Psoas muscle (tissue), 8 donors: ENCODE data around the gene DPP4. TPM values are rescaled to one million over a fixed set of nuclear protein-coding genes. Genes with fewer than 3 reads are reported as not detected.

Source experiments
- ATAC-seq, 4 donors: fragments of 200-7000 bp; cut with Tn5 transposase; one replicate each; pipeline ENCODE4 v1.9.1; 2020; ENCODE audit warnings: moderate library complexity in 3 of 4, mild to moderate bottlenecking in 2 of 4
- DNase-seq, 2 donors: peaks; one replicate each; pipeline ENCODE4 v3.0.0-alpha.2; 2020
- H3K27ac ChIP-seq: fragments of 200-600 bp; one replicate; pipeline ENCODE4 v1.8.0; 2022
- H3K27me3 ChIP-seq, 3 donors: fragments of 200-600 bp in 1 of 3; one replicate each; pipeline versions ENCODE4 v1.6.1 to v1.8.0; 2013 to 2022; ENCODE audit warnings: low read length in 2 of 3, mild to moderate bottlenecking in 2 of 3, moderate library complexity in 1 of 3; ENCODE audit not compliant: insufficient read depth in 3 of 3
- H3K36me3 ChIP-seq, 2 donors: fragments of 200-600 bp in 1 of 2; one replicate each; pipeline versions ENCODE4 v1.6.1 to v1.8.0; 2013 to 2022; ENCODE audit warnings: low read depth in 1 of 2, mild to moderate bottlenecking in 1 of 2, moderate library complexity in 1 of 2; ENCODE audit not compliant: insufficient read depth in 1 of 2
- H3K4me1 ChIP-seq: fragments of 200-600 bp; one replicate; pipeline ENCODE4 v1.8.0; 2022
- H3K4me3 ChIP-seq: fragments of 200-600 bp; one replicate; pipeline ENCODE4 v1.8.0; 2022; ENCODE audit warnings: mild to moderate bottlenecking
- H3K9me3 ChIP-seq: fragments of 200-600 bp; one replicate; pipeline ENCODE4 v1.8.0; 2022
- CTCF ChIP-seq: fragments of 200-600 bp; IDR thresholded peaks from one replicate; pipeline ENCODE4 v1.8.0; 2022; ENCODE audit warnings: antibody characterized with exemption
- WGBS, 3 donors: extraction: QIAGEN DNeasy Blood & Tissue Kit; methylation state at CpG; one replicate each; pipeline versions ENCODE4 v1.1.6 to v1.1.7; 2013; 5-methylcytosine and 5-hydroxymethylcytosine counted together
- intact Hi-C, 2 donors: fragments of 100-400 bp; cut with DNase I; formaldehyde crosslinking; loops; one replicate each; pipeline versions ENCODE4 v1.11.0 to v1.14.2; 2022
- long read RNA-seq, 2 donors: library from polyadenylated mRNA; unstranded; transcript quantifications; one replicate each; pipeline ENCODE4 v2.0.0, GENCODE V29; 2021
- polyA plus RNA-seq, 3 donors: library from polyadenylated mRNA; stranded (reverse); fragments of 200-250 nt; gene quantifications; one replicate each; pipeline ENCODE4 v1.2.3, GENCODE V29; 2013
- total RNA-seq, 4 donors: library from RNA; stranded (reverse); fragmentation: NEBNext Ultra II Directional in 2 of 4; extraction: Animal tissue kit (Norgen Biotek cat#: 25700) in 2 of 4; gene quantifications; one replicate each; pipeline versions ENCODE4 v1.2.1 to v1.2.4, GENCODE V29; 2021 to 2023
- donor health status: healthy with polysubstance abuse.
- donor health status: DM: no; HTN: no; CAD: no; lungs with moderate emphysema.
- donor health status: Bipolar disorder and iron deficiency.
- donor health status: healthy.
- donor health status: DM: yes; HTN: yes; CAD: no.
- donor health status: DM: no; HTN: no; CAD: no.
- donor health status: DM: no; HTN: no; CAD: no.
- donor health status: DM: yes; HTN: yes; CAD: no.

Gene DPP4
- 1 to 10 TPM in 3 of 4 donors, under 1 TPM in 1; 0.80 to 3.1 (median 1.4) TPM for total RNA-seq
- polyA plus RNA-seq, result under 1 TPM; 0.25 to 0.65 (median 0.59) TPM
- long read RNA-seq, donor 1, partial matches to known transcripts, result 0 of 2 reads
- long read RNA-seq, donor 1, other reads (novel, unspliced or antisense), result 0 of 2 reads
- long read RNA-seq, donor 2, partial matches to known transcripts, result 0 of 1 reads
- long read RNA-seq, donor 2, other reads (novel, unspliced or antisense), result 1 of 1 reads

GRCh38 chr2:162073888-162074631, at the start of gene DPP4:
TSS of gene DPP4 (minus strand) at chr2:162074215. CDS start at chr2:162073981, 234 bp downstream.
- DNase-seq (peak; percentile 36 to 55), ATAC-seq (peak in 3 of 4 donors; percentile 32 to 49 (median 48))
- no peak for TF ChIP-seq CTCF
- Histone ChIP-seq H3K4me1 (no peaks in the 10 kb centered on the region), H3K36me3 (no peaks in the 10 kb centered on the region), H3K27ac (no peak within 1 kb of the TSS), H3K4me3 (peak within 1 kb of the TSS; percentile 65), H3K27me3 (peaks cover 0 to 14% (median 3%) of the 10 kb centered on the region in 3 donors), H3K9me3 (no peaks in the 10 kb centered on the region)
- WGBS, 3 donors, result 1 to 2% (median 1%) methylated on average over 65 to 71 of the region's 71 CpGs
- intact Hi-C loops, result no loop called here

- peak in 1 of 4 donors; percentile 46 for ATAC-seq
- TF ChIP-seq CTCF, result no peak
- peak in 1 of 2 donors; percentile 19 for DNase-seq
- no peaks in the 10 kb centered on the region for H3K9me3 ChIP-seq
- WGBS, 3 donors, result 25 to 38% (median 28%) methylated on average over 7 of the region's 7 CpGs
- no peak overlapping the region for H3K27ac ChIP-seq
- no peaks in the 10 kb centered on the region for H3K27me3 ChIP-seq
- intact Hi-C loops, result no loop called here
- no peaks in the 10 kb centered on the region for H3K36me3 ChIP-seq
- peaks cover 4% of the 10 kb centered on the region for H3K4me1 ChIP-seq
- no peak overlapping the region for H3K4me3 ChIP-seq
These were observed 44.4 kb upstream of the DPP4 start for GRCh38 chr2:162118166-162119031.

GRCh38 chr2:162116352-162116751, 42.3 kb upstream of the DPP4 start:
- no peaks in the 10 kb centered on the region for H3K9me3 ChIP-seq
- DNase-seq, result no peak
- H3K4me3 ChIP-seq, result no peak overlapping the region
- no peak for TF ChIP-seq CTCF
- no peak for ATAC-seq
- intact Hi-C loops, result no loop called here
- H3K27me3 ChIP-seq, result no peaks in the 10 kb centered on the region
- no peak overlapping the region for H3K27ac ChIP-seq
- peaks cover 4% of the 10 kb centered on the region for H3K4me1 ChIP-seq
- H3K36me3 ChIP-seq, result no peaks in the 10 kb centered on the region

GRCh38 chr2:162115076-162115475, 41.1 kb upstream of the DPP4 start:
- no peak for DNase-seq
- WGBS, 3 donors, result 95 to 100% (median 99%) methylated on average over 2 of the region's 2 CpGs
- intact Hi-C loops, result no loop called here
- ATAC-seq, result no peak
- no peaks in the 10 kb centered on the region for H3K27me3 ChIP-seq
- no peaks in the 10 kb centered on the region for H3K36me3 ChIP-seq
- H3K9me3 ChIP-seq, result no peaks in the 10 kb centered on the region
- no peak for TF ChIP-seq CTCF
- peaks cover 4% of the 10 kb centered on the region for H3K4me1 ChIP-seq
- H3K27ac ChIP-seq, result no peak overlapping the region
- no peak overlapping the region for H3K4me3 ChIP-seq
